Endothelial cell of umbilical vein (primary cell): ENCODE measurements around the gene ARHGAP10. TPM values are rescaled to one million over a fixed set of nuclear protein-coding genes. Genes with fewer than 3 reads are reported as not detected.

Source experiments
- BruUV-seq: library from RNA; stranded (reverse); fragments of 400-500 nt; replicated peaks from 2 replicates; lab custom pipeline; 2021; lab: Mats Ljungman, UMichigan
- CTCF ChIA-PET: fragments of 300-600, 350-600 bp; sonication (Branson Sonifier 250); formaldehyde crosslinking; loops from one replicate; lab custom pipeline; 2021; ENCODE audit warnings: antibody characterized with exemption, inconsistent platforms; lab: Charles Lee
- POLR2A ChIA-PET: fragments of 300-600, 350-600 bp; sonication (Branson Sonifier 250); formaldehyde crosslinking; loops from one replicate; lab custom pipeline; 2021; ENCODE audit warnings: antibody characterized with exemption, inconsistent platforms; lab: Charles Lee
- DNase-seq: peaks from one replicate; pipeline ENCODE4 v3.0.0-alpha.2; 2011; ENCODE audit warnings: low read depth, low spot score
- FAIRE-seq: peaks from 2 replicates; lab custom pipeline; 2011; peaks lifted over from hg19 to GRCh38; lab: Jason Lieb, UNC
- H2AFZ ChIP-seq: 2 replicates; pipeline ENCODE4 v1.6.0; 2012; ENCODE audit warnings: low read depth, low read length, control low read depth, inconsistent platforms
- H3K27ac ChIP-seq: 2 replicates; pipeline ENCODE4 v1.5.1; 2011; ENCODE audit warnings: low read depth, mild to moderate bottlenecking, control low read depth, low read length, moderate library complexity; ENCODE audit not compliant: insufficient read depth
- H3K27me3 ChIP-seq, 2 experiments: 2 replicates each; pipeline versions ENCODE4 v1.6.0 to v1.6.1; 2011; ENCODE audit warnings: low read length in 2 of 2, mixed read lengths in 1 of 2; ENCODE audit not compliant: control insufficient read depth in 2 of 2, insufficient read depth in 2 of 2
- H3K36me3 ChIP-seq, 2 experiments: 2 replicates in 1 of 2; 3 replicates in 1 of 2; pipeline ENCODE4 v1.5.1; 2011; ENCODE audit warnings: low read length in 2 of 2, mild to moderate bottlenecking in 1 of 2, moderate library complexity in 1 of 2; ENCODE audit not compliant: control insufficient read depth in 2 of 2, insufficient read depth in 2 of 2; ENCODE audit errors: extremely low read depth in 1 of 2
- H3K4me1 ChIP-seq: 3 replicates; pipeline ENCODE4 v1.5.1; 2011; ENCODE audit warnings: mild to moderate bottlenecking, low read length; ENCODE audit not compliant: control insufficient read depth, insufficient read depth; ENCODE audit errors: extremely low read depth
- H3K4me2 ChIP-seq: 2 replicates; pipeline ENCODE4 v1.6.1; 2011; ENCODE audit warnings: low read length, control low read depth, mixed read lengths; ENCODE audit not compliant: insufficient read depth
- H3K4me3 ChIP-seq, 3 experiments: fragments of 200-600 bp in 1 of 3; sonication (generic), shearing (Covaris generic) in 1 of 3; replicated peaks in 1 of 3; 2 replicates each; pipeline ENCODE4 v1.5.1; 2011 to 2016; ENCODE audit warnings: control low read depth in 3 of 3, low read length in 3 of 3, mild to moderate bottlenecking in 2 of 3, inconsistent platforms in 1 of 3, low read depth in 1 of 3, moderate library complexity in 1 of 3; ENCODE audit not compliant: insufficient read depth in 1 of 3
- H3K79me2 ChIP-seq: 2 replicates; pipeline ENCODE4 v1.6.0; 2012; ENCODE audit warnings: low read length, inconsistent platforms; ENCODE audit not compliant: control insufficient read depth, insufficient read depth
- H3K9ac ChIP-seq: replicated peaks from 2 replicates; pipeline ENCODE3; 2011; ENCODE audit warnings: low read length, control low read depth; ENCODE audit not compliant: insufficient read depth; ENCODE audit errors: extremely low read depth
- H3K9me1 ChIP-seq: replicated peaks from 3 replicates; pipeline ENCODE4 v1.6.0; 2011; ENCODE audit warnings: mild to moderate bottlenecking, low read length; ENCODE audit not compliant: control insufficient read depth, insufficient read depth; ENCODE audit errors: extremely low read depth
- H3K9me3 ChIP-seq: replicated peaks from 2 replicates; pipeline ENCODE4 v1.5.1; 2012; ENCODE audit warnings: low read length, inconsistent platforms; ENCODE audit not compliant: control insufficient read depth, insufficient read depth
- H4K20me1 ChIP-seq: replicated peaks from 2 replicates; pipeline ENCODE3; 2011; ENCODE audit warnings: mild to moderate bottlenecking, low read length; ENCODE audit not compliant: control insufficient read depth, insufficient read depth; ENCODE audit errors: extremely low read depth
- EZH2 ChIP-seq: IDR thresholded peaks from 2 replicates; pipeline ENCODE4 v1.6.1; 2012; ENCODE audit warnings: borderline replicate concordance, low read depth, mild to moderate bottlenecking, moderate library complexity, low read length, inconsistent platforms; ENCODE audit not compliant: severe bottlenecking
- FOS ChIP-seq: IDR thresholded peaks from 2 replicates; pipeline ENCODE4 v1.6.1; 2011; ENCODE audit warnings: mild to moderate bottlenecking, low read length, moderate library complexity, borderline replicate concordance; ENCODE audit not compliant: insufficient read depth
- GATA2 ChIP-seq: IDR thresholded peaks from 2 replicates; pipeline ENCODE4 v1.7.0; 2011; ENCODE audit warnings: low read depth, mild to moderate bottlenecking, moderate library complexity, mixed read lengths, low read length; ENCODE audit not compliant: insufficient read length, insufficient read depth
- JUN ChIP-seq: IDR thresholded peaks from 2 replicates; pipeline ENCODE4 v1.6.1; 2011; ENCODE audit warnings: borderline replicate concordance, low read depth; ENCODE audit not compliant: insufficient read length, insufficient read depth
- MAX ChIP-seq: IDR thresholded peaks from 2 replicates; pipeline ENCODE4 v1.6.1; 2011; ENCODE audit not compliant: insufficient read depth, insufficient read length
- POLR2AphosphoS5 ChIP-seq: IDR thresholded peaks from 2 replicates; pipeline ENCODE4 v1.6.1; 2012; ENCODE audit warnings: low read depth, mild to moderate bottlenecking, control low read depth, low read length, moderate library complexity; ENCODE audit not compliant: insufficient read depth
- dilution Hi-C: fragments of 300-500 bp; cut with MboI; formaldehyde crosslinking; loops from one replicate; pipeline ENCODE4 v1.15.0; 2019; ENCODE audit warnings: low sequenced_read_pairs; ENCODE audit not compliant: extremely low pct_ligation_motif_present
- intact Hi-C: fragments of 100-400 bp; cut with micrococcal nuclease; formaldehyde crosslinking; loops from one replicate; pipeline ENCODE4 v1.10.0; 2022
- polyA plus RNA-seq, 4 experiments: library from polyadenylated mRNA; depleted of rRNA in 3 of 4; stranded (reverse) in 3 of 4; unstranded in 1 of 4; fragments of >200 nt; gene quantifications; 2 replicates each; pipeline versions ENCODE4 v1.2.1 to v1.2.3, GENCODE V29; 2011 to 2012; ENCODE audit warnings: missing spikeins in 1 of 4
- total RNA-seq: library from RNA; stranded (reverse); gene quantifications from 2 replicates; pipeline ENCODE4 v1.2.3, GENCODE V29; 2021

ARHGAP10 gene
- total and polyA plus RNA-seq, 2 donors (not counting 3 experiments of a cell fraction or from before 2014, with no cell fraction given): 20.4 to 36.7 TPM

- Histone ChIP-seq H3K9me1 (no peaks in the 10 kb centered on the region), H3K27ac (no peak overlapping the region), H3K4me2 (no peak overlapping the region), H2AFZ (no peak overlapping the region), H3K4me1 (peaks cover 6% of the 10 kb centered on the region), H3K27me3 (no peaks in the 10 kb centered on the region), H3K9me3 (no peaks in the 10 kb centered on the region), H3K79me2 (no peaks in the 10 kb centered on the region), H3K4me3 (no peak overlapping the region), H4K20me1 (no peaks in the 10 kb centered on the region), H3K9ac (no peak overlapping the region), H3K36me3 (peaks cover 0 to 3% of the 10 kb centered on the region in 2 experiments)
- no TSS peak for BruUV-seq
- no peak for FAIRE-seq
- intact Hi-C loops (no loop called here), dilution Hi-C loops (no loop called here)
- no peak for DNase-seq
- ChIA-PET POLR2A (no interaction called here), CTCF (no interaction called here)
- no peak for TF ChIP-seq EZH2
- TF ChIP-seq POLR2AphosphoS5: no peak
Measured at GRCh38 chr4:147860960-147861359, 129.1 kb downstream of the ARHGAP10 start.

GRCh38 chr4:147862043-147862692, 130.3 kb downstream of the ARHGAP10 start:
- H3K4me1 ChIP-seq: peaks cover 9% of the 10 kb centered on the region
- ChIA-PET POLR2A (no interaction called here), CTCF (interaction anchor here (6.6 kb wide), 1 partner anchor 132 kb away, joined by 170 read pairs; the partner anchor contains the start of gene ARHGAP10)
- H3K27me3 ChIP-seq: no peaks in the 10 kb centered on the region
- no peak for FAIRE-seq
- H3K79me2 ChIP-seq: no peaks in the 10 kb centered on the region
- no peak overlapping the region for H2AFZ ChIP-seq
- H3K4me2 ChIP-seq: no peak overlapping the region
- H3K27ac ChIP-seq: no peak overlapping the region
- H3K9me1 ChIP-seq: no peaks in the 10 kb centered on the region
- no peak for DNase-seq
- H3K9me3 ChIP-seq: no peaks in the 10 kb centered on the region
- TF ChIP-seq GATA2 (no peak), JUN (no peak), FOS (no peak), MAX (no peak)
- H4K20me1 ChIP-seq: no peaks in the 10 kb centered on the region
- no peak overlapping the region for H3K4me3 ChIP-seq
- H3K9ac ChIP-seq: no peak overlapping the region
- dilution Hi-C loops: no loop called here
- H3K36me3 ChIP-seq: peaks cover 1 to 3% of the 10 kb centered on the region in 2 experiments
- intact Hi-C loops: no loop called here
- BruUV-seq: no TSS peak
